GM21619 (cell line): ENCODE data around the gene MCOLN1.

Experiments
- ATAC-seq: cut with Tn5 transposase; IDR thresholded peaks from one replicate; pipeline ENCODE4 v1.9.1; 2021; ENCODE audit not compliant: unreplicated experiment

The MCOLN1 gene

DNA sequence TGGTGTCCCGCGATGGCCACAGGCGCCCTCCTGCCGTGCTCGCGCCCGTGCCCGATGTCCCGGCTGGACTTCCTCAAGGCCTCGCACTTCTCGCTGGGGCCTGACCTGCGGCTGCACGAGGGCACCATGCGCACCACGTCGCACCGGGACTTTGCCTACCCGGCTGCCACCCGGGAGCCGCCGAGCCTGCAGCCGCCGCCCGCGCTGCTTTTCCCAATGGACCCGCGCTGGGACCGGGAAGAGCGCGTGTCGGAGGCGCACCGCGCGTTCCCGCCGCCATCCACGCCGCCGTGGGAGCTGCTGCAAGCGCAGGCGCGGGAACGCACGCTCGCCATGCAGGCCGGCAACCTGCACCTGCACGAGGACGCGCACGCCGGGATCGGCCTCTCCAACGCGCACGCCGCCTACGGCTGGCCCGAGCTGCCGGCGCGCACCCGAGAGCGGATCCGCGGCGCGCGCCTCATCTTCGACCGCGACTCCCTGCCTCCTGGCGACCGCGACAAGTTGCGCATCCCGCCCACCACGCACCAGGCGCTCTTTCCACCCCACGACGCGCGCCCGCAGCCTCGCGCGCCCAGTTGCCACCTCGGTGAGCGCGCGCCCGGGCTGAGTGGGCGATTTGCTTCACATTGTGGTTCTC, 21.5 kb upstream of the MCOLN1 start:
- ATAC-seq = no peak

DNA sequence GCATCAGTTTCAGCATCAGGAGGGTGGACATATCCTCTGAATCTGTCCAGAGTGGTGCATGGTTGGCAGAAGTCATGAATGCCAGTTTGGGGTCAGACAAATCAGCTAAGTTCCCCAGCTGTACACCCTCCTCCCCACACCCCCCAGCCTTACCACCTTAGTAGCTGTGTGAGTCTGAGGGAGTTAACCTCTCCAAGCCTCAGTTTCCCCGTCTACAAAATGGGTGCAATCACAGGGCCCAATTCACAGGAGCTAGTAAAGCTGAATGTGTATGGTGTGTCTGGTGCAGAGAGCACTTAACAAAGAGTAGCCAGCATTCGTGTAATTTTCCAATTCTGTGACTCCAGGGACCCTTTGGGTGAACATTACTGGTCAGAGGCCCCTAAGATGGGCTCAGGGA, 19.9 kb upstream of the MCOLN1 start:
- ATAC-seq = no peak

DNA sequence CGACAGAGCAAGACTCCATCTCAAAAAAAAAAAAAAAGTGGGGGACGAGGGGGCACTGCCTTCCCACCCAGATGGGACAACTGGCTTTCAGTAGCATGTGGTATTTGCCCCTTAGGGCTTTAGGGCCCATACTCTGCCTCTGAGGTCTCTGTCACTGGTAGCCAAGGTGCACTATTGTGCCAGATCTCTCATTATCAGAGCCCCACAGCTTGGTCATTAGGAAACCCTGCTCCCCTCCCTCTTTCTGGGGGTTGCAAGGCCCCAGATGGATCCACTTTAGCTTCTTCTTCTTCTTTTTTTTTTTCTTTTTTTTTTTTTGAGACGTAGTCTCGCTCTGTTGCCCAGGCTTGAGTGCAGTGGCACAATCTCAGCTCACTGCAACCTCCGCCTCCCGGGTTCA, 17.7 kb upstream of the MCOLN1 start:
- ATAC-seq = no peak

DNA sequence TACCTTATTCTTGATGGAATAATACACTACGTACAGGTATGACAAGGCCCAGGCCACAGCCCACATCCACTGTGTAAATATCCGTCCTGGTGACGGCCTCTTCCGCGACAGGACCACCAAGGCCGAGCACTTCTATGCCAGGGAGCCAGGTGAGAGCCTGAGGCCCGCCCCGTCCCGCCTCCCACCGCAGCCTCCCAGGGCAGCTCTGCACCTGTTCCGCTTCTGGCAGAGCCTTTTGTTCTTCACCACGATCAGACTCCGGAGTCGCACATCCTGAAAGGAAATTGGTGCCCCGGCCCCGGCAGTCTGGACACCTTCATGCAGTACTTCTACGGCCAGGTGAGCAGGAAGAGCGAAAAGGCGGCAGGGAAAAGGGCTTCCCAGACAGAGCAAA, 17.1 kb upstream of the MCOLN1 start:
- ATAC-seq = no peak

DNA sequence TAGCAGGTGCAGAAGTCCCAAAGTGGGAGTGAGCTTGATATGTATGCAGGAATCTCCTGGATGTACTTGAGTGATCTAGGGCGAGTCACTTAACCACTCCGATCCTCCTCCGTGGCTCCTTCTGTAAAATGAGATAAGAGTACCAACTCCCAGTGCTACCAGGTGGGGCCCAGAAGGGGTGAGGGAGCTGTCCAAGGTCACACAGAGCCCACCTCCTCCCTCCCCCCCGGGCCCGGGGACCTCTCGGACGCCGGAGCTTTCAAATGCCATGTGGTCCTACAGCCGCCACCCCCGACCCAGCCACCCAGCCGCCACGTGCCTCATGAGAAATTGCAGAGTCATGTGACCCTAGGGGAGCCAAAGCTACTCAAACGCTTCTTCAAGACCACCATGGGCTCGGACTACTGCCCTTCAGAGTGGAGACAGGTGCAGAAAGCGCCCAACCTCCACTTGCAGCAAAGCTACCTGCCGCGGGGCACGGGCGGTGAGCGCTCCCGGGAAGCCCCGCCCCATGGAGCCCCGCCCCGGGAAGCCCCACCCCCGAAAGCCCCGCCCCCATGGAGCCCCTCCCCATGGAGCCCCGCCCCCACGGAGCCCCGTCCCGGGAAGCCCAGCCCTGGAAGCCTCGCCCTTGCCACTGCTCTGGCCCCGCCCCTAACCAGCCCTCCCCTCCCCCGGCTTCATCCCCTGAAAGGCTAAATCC, 16.6 kb upstream of the MCOLN1 start:
- ATAC-seq = no peak

DNA sequence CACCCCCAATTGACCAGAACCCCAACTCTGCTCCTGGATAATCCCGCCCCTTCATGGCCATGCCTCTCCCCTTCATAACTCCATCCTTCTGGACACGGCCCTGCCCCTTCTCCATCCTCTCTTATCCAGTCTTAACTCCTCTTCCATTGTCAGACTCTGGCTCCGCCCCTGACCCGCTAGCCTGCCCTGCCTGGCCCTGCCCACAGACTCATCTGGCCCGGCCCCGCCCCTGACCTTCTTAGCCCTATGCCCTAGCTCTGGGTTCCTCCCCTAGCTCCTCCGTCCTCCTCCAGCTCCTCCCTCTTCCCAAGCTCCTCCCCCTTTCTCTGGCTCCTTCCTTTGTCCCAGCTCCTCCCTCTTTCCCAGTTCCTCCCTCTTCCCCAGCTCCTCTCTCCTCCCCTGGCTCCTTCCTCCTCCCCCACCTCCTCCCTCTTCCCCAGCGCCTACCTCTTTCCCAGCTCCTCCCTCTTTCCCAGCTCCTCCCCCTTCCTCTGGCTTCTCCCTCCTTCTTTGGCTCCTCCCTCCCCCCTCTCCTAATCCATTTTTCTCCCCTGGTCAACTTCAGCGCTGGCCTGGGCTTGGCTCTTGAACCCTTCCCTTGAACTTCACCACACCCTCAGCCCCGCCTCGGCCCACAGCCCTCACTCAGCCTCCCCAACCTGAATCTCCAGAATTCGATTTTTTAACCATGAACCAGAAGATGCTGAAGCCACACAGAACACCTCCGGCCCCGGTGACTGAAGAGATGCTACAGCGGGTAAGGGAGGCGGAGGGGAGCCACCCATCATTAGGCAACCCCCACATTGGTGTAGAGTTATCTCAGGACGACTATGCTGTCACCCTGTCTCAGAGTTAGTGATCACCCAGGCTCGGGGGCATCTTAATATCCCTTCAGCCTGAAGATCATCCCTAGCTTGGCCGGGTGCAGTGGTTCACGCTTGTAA, 15.8 kb upstream of the MCOLN1 start:
- ATAC-seq = no peak

DNA sequence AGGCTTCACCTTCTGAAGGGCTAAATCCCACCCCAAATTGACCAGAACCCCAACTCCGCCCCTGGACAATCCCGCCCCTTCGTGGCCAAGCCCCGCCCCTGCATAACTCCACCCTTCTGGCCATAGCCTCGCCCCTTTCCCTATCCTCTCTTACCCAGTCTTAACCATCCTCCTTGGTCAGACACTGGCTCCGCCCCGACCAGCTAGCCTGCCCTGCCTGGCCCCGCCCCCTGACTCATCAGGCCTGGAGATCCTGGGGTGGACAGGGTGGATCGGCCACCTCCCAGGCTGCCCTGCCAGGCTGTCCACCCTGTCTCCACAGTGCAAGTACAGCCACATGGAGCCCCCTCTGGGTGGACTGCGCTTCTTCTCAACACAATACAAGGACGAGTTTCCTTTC, 14.5 kb upstream of the MCOLN1 start:
- ATAC-seq = no peak

DNA sequence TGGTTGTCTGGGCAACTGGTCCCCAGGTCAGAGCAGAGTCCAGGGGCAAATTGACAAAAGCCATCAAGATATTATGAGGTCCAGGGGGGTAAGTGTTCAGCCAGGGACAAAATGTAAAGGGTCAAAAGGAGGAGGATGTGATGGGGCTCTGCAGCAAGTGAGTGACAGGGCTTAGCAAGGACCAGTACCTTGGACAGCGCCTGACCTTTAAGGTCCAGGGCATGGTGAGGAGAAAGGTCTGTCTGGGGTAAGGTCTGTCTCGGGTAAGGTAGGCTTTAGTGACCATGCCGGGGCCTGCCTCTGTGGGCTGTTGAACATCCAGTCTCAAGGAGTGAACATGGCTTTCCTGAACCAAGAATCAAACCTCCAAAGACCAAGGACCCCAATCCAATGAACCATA, 12.8 kb upstream of the MCOLN1 start:
- ATAC-seq = no peak

DNA sequence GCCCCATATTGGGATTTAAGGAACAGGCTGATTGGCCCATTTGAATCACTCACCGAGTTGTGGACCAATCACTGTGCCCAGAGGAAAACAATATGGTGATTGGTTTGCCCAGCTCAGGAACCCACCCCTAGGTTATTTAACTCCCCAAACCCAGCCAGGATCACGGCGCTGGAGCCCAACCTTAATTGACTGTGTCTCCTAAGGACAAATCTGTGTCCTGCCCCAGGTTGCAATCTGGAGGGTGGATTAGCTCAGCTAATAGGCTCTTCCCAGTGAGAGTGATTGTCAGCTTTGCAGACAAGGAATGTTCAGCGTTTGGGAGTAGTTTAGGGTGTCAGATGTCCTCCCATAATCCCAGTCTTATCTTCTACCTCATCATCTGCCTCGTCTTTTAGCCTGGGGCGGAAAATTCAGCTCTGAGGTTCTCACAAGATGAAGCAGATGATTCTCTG, 10.0 kb upstream of the MCOLN1 start:
- no peak for ATAC-seq

DNA sequence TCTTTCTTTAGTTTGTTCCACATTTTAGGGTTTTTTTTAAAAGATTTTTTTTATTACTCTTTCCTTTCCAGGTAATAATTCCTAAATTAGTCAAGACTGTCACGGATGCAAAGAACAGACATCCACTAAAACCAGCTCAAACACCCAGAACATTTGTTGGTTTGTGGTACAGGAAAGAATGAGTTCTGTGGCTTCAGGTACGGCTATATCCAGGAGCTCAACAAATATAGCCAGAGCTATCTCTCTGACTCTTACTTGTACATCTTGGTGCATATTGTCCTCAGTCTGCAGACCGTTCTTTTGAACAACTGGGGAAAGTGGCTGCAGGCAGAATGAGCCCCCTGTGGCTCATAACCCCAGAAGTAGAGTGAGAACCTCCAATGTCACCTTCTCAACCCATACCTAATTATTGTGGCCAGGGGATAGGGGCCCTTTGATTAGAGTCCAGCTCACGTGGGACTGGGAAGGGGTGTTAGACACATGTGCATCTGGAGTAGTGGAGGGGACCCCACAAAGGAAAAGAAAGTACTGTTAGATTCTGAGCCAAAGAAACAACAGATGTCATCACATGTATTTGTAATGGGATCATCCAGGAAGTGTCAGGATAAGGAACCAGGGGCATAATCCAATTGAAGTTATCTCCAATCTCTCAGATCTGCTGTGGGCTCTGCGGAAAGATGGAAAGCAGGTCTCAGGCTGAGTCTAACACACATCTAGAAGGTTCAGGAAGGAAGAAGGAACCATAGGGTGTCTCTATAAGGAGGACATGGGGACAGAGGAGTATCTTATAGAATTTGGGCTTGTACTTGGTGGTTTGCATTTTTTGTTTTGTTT, 8.4 kb upstream of the MCOLN1 start:
- no peak for ATAC-seq

DNA sequence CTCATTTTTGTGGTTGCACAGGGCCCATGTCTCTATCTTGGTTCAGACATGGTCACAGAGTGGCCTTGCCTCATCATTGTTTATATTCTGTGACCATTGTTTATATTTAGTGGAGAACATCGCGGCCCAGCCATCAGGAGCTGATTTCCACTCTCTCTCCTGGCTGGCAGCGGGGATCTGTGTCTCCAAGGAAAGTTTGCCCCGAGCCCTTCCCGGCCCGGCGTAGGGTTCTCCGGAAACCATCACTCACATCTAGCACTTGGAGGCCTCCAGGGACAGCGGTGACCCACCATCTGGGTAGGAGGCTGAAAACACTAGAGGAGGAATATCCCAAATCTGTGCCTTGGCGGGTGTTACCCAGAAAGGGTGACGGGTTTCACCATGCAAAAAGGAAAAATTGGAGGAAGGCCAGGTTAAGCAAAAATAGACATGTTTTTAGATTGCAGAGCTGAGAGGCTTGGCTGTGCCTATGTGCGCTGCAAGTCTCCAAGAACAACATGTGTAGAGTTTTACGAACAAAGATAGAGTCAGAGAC, 7.2 kb upstream of the MCOLN1 start:
- ATAC-seq = no peak

DNA sequence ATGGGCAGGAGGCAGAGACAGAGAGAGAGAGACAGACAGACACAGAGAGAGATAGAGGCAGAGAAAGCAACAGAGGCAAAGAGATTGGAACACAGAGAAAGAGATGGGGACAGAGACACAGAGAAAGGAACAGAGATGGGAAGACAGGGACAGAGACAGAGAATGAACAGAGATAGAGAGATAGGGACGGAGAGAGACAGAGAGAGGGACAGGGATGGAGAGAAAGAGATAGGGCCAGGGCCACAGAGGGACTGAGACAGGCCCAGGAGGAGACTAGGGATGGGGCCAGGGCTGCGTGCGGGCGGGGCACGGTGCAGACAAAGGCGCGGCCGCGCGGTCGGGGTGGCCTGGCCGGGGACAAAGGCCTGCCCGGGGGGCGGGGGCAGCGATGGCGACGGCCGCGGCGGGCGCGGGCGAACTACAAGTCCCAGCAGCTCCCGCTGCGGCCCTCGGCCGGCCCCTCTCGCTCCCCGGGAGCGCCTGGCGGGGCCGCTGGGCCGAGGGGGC, 6.7 kb upstream of the MCOLN1 start, which contains the start of gene ZNF358:
TSS of gene ZNF358 (plus strand) at position 459 of the 507 bp plus-strand sequence. CDS start 3,140 bp downstream, outside the sequence.
- ATAC-seq = no peak

DNA sequence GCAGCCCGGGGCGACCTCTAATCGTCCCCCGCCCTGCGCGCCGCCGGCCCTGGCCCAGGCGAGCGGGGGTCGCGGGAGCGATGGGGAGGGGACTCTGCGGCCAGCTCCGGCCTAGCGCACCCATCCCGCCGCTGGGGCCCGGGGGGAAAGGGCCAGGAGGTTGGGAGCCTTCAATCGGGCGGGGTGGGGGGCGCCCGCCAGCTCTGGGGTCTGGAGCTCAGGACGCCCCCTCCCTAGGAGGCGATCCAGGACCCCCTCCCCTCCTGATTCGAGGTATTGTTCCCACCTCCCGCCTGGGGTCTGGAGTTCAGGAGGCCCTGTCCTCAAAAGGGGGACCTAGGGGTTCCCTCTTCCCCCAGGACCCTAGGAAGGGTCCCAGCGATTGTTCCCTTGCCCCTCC, 6.1 kb upstream of the MCOLN1 start:
- ATAC-seq = no peak

DNA sequence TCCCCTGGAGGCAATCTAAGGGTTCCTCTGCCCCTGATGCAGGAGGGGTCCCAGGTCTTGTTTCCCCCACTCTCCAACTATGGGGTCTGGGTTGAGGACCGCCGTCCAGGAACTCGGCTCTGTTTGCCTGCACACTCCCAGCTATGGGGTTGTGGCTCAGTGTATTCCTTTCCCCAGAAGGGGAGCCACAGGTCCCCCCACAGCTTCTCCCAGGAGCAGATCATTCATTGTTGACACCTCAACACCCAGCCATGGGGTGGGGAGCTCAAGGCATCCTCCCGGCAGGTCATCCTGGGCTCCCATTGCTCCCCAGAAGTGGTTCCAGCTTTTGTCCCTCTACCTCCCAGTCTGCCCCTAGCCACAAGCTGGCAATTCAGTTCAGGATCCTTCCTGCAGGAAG, 5.5 kb upstream of the MCOLN1 start:
- no peak for ATAC-seq

DNA sequence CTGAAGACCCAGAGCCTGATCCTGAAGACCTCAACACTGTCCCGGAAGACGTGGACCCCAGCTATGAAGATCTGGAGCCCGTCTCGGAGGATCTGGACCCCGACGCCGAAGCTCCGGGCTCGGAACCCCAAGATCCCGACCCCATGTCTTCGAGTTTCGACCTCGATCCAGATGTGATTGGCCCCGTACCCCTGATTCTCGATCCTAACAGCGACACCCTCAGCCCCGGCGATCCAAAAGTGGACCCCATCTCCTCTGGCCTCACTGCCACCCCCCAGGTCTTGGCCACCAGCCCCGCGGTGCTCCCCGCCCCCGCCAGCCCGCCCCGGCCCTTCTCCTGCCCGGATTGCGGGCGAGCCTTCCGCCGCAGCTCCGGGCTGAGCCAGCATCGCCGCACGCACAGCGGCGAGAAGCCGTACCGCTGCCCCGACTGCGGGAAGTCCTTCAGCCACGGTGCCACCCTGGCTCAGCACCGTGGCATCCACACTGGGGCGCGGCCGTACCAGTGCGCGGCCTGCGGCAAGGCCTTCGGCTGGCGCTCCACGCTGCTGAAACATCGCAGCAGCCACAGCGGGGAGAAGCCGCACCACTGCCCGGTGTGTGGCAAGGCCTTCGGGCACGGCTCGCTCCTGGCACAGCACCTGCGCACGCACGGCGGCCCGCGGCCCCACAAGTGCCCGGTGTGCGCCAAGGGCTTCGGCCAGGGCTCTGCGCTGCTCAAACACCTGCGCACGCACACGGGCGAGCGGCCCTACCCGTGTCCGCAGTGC, 2.9 kb upstream of the MCOLN1 start:
- ATAC-seq = no peak

DNA sequence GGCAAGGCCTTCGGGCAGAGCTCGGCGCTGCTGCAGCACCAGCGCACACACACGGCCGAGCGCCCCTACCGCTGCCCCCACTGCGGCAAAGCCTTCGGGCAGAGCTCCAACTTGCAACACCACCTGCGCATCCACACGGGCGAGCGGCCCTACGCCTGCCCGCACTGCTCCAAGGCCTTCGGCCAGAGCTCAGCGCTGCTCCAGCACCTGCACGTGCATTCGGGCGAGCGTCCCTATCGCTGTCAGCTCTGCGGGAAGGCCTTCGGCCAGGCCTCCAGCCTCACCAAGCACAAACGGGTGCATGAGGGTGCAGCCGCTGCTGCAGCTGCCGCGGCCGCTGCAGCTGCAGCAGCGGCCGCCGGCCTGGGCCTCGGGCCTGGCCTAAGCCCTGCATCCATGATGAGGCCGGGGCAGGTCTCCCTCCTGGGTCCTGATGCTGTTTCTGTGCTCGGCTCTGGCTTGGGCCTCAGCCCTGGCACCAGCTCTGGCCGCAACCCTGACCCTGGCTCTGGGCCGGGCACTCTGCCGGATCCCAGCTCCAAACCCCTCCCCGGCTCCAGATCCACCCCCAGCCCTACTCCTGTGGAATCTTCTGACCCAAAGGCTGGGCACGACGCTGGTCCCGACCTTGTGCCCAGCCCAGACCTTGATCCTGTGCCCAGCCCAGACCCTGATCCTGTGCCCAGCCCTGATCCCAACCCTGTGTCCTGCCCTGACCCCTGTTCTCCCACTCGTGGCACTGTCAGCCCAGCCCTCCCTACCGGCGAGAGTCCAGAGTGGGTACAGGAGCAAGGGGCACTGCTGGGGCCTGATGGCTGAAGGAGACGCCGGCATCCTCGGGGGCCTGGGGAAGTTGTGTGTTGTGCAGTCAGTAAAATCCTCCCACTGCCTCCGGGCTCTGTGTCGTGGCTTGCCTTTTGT, 2.0 kb upstream of the MCOLN1 start:
- ATAC-seq = no peak

DNA sequence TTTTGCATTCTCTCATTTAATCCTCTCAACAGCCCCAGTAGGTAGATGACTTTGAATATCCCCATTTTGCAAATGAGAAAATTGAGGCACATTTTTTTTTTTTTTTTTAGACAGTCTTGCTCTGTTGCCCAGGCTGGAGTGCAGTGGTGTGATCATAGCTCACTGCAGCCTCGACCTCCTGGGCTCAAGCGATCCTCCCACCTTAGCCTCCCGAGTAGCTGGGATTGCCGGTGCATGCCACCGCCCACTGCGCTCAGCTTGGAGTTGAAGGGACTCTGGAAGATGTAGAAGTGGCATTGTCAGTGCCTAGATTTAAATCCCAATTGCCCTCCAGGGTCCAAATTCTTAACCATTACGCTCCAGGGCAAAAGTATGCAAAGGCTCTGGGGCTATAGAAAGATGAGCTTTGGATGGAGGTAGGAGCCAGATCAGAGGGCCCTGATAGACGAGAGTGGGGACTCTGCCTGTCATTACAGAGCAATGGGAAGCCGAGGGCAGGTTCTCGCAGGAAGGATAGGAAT, 813 bp upstream of the MCOLN1 start:
- ATAC-seq = no peak

DNA sequence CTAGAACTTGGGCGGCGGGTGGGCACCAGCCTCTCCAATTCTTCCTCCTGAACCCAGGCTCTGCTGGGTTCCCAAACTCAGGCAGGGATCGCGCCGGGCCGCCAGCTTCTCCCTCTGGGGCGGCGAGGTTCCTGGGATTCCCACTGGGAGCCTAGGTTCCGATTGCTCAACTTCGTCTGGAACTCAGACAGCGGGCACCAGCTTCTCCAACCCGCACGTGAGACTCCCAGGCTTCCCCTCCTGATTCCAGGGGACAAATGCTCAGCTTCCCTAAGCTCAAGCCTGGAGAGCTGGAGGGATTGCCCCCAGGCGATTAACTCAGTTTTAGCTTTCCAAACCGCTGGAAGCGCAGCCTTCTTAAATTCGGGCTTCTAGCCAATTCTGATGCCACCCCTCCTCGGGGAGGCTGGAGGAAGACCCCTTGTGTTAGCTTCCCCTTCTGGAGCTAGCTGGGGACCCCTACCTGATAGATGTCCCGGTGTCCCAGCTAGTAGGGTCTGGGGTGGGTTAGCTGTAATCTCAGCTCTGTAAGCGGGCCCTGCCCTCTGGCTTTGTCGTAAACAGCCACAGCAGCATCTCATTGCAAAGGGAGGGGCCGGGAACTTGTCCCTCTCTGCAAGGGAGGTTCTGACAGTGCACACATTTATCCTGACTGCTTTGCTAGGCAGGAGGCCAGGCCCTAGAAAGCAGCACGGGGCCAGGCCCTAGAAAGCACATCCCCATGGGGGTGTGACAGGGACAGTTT, 671 bp downstream of the MCOLN1 start:
- no peak for ATAC-seq
